HG02763 (cell line): Measurements from ENCODE around the gene BAMBI.

Source experiments
- ATAC-seq: cut with Tn5 transposase; IDR thresholded peaks from one replicate; pipeline ENCODE4 v1.9.1; 2021; ENCODE audit warnings: mild to moderate bottlenecking, moderate library complexity; ENCODE audit not compliant: unreplicated experiment

Gene BAMBI

DNA sequence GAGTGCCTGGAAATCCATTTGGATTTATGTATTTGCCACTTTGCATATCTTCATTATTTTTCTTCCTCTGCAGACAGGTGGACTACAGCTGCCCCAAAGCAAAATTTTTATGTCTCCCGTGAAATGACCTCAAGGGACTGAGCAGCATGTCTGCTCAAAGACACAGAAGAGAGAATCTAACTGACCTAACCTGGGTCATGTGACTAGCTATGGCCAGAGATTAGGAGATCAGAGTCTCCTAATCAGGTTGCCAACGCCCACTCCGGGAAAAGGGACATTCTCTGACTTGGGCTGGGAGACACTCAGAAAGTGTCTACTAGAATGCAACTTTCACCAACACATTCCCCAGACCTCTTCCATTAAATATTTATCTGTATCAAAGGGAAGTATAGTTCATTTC lies 2.5 kb upstream of the BAMBI start:
- no peak for ATAC-seq

DNA sequence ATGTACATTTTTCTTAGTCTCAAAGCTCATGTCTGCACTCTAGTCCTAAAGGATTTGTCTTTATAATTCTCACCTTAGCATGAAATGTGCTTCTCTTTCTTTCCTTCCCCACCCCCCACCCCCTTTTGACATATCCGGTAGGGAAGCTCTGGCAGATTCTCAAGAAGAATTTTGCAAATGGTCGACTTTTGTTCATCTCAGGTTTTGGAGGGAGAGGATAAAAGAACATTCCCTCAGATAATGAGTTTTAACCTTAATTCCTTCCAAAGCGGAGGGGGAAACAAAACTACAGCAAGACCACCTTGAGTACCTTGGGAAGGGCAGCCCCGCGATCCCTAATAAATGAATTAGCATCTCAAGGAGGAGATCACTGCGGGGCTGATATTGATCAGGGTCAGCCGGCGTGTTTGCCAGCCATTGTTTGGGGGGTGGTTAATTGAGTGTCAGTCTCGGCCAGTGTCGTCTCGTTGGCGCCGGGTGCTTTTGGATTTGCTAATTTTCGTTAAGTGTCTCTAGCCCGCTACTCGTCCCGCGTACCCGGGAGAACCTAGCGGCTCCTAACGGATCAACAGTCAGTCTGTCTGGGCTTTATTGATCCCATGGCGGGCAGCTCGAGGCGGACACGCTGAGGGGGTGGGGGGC lies 874 bp upstream of the BAMBI start:
- ATAC-seq = no peak

DNA sequence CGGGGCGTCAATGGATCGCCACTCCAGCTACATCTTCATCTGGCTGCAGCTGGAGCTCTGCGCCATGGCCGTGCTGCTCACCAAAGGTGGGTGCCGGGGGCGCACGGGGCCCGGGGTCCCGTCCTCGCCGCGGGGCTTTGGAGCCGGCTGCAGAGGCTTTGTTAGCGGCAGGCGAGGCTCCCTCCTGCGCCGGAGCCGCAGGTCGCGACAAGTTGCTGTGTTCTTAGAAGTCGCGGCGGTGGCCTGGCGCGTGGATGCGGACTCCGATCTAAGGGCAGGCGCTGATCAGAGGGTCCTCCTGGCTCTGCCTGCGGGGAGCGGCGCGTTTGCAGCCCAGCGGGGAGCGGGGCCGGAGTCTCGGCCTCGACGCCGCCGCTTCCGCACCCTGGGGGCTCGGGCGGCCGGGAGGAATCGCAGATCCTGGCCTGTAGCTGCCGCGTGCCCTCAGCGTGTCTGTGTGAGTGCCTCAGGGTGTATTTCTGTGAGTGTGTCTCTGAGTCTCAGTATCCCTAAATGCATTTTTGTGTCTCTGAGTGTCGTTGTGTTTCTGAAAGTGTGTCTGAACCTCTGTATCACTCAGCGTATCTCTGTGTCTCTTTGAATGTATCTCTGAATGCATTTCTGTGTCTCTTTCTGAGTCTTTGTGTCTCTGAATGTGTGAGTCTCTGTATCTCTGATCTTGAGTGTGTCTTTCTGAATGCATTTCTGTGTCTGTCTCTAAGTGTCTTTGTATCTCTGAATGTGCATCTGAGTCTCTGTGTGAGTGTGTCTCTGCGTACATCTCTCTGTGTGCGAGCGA lies 766 bp downstream of the BAMBI start:
- ATAC-seq = no peak

DNA sequence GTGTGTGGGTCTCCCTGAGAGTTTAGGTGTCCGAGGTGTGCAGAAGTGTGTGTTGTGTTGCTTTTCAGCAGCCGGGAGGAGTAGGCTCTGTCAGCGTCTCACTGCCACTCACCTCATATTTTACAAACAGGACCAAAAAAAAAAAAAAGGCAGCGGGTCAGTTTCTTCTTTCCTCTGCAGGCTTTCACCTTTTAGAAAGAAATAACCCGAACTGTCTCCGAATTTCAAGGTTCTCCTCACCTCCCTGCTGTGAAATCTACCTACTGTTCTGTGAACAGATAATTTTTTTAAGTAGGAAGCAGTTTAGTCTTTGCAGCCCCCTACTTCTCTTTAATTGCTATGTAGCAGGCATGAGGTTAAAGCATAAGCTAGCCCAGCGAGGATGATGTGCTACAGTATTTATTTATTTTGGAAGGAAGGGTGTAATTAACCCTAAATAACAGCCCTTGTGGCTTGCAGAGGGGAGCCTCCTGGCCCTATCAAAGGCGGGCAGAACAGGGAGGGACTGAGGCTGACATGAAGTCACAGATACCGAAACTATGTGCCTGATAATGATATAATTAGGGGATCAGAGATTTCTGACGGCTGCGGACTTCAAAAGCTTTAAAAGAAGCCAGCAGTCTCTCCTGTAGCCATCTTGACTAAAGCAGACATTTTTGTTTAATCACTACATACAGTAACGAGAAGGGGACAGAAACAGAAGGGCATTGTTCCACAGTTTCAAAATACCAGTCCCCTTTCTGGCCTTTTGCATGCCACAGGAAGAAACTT lies 1.6 kb downstream of the BAMBI start:
- no peak for ATAC-seq

- ATAC-seq = no peak
Measured at GRCh38 chr10:28679581-28680357, 2.4 kb downstream of the BAMBI start.

GRCh38 chr10:28680358-28680752 lies 3.0 kb downstream of the BAMBI start:
- no peak for ATAC-seq

GRCh38 chr10:28681291-28681763 lies 4.0 kb downstream of the BAMBI start:
- ATAC-seq = no peak

DNA sequence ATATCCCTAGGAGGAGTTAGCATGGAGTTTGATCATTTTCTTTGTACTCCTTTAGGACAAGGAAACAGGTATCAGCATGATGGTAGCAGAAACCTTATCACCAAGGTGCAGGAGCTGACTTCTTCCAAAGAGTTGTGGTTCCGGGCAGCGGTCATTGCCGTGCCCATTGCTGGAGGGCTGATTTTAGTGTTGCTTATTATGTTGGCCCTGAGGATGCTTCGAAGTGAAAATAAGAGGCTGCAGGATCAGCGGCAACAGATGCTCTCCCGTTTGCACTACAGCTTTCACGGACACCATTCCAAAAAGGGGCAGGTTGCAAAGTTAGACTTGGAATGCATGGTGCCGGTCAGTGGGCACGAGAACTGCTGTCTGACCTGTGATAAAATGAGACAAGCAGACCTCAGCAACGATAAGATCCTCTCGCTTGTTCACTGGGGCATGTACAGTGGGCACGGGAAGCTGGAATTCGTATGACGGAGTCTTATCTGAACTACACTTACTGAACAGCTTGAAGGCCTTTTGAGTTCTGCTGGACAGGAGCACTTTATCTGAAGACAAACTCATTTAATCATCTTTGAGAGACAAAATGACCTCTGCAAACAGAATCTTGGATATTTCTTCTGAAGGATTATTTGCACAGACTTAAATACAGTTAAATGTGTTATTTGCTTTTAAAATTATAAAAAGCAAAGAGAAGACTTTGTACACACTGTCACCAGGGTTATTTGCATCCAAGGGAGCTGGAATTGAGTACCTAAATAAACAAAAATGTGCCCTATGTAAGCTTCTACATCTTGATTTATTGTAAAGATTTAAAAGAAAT lies 4.8 kb downstream of the BAMBI start:
- no peak for ATAC-seq

DNA sequence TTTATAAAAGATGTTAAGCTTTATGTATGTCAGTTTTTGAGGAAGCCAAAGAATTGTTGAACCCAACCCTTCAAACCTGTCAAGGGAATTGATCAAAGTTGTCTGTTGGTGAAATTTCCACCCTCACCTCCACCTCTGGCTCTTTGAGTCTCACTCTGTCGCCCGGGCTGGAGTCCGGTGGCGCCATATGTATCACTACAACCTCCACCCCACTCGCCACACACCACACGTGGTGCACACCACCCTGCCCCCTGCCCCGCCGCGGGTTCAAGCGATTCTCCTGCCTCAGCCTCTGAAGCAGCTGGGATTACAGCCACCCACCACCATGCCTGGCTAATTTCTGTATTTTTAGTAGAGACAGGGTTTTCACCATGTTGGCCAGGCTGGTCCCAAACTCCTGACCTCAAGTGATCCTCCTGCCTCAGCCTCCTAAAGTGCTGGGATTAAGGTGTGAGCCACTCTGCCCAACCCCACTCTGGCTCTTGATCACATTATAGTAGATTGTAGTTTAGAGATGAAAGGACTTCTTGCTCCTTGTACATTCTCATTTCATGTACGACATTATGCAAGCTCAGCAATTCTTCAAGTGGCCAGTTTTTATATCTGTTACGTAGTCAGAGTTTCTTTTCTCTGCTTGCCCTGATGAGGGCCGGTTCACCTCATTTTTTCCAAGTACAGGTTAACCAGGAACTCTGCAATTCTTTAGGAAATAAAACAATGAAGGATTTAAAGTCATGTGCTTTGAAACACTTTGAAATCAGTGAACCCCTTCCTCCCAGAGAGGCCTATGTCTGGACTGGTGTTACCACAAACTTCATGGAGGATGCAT lies 7.0 kb downstream of the BAMBI start:
- no peak for ATAC-seq

- no peak for ATAC-seq
Measured at GRCh38 chr10:28684986-28685580, 7.8 kb downstream of the BAMBI start.

DNA sequence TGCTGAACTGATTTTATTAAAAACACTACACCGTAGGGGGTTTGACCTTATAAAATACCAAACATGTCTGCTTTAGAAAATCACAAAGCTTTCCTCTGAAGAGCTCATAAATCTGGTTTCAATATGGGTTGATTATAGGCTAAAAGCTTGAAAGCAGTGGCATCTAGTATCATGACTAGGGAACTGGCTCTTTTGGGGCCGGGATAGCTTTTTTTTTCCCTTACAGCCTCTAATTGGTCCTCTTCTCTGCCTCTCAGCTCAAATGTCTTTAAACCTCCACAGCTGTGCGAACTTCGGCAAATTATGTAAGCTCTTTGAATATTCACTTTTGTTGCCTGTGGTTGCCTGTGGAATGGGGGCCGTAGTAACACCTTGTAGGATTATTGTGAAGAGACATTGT lies 8.4 kb downstream of the BAMBI start:
- ATAC-seq = no peak

- ATAC-seq = no peak
Measured at GRCh38 chr10:28686835-28687682, 9.7 kb downstream of the BAMBI start.

DNA sequence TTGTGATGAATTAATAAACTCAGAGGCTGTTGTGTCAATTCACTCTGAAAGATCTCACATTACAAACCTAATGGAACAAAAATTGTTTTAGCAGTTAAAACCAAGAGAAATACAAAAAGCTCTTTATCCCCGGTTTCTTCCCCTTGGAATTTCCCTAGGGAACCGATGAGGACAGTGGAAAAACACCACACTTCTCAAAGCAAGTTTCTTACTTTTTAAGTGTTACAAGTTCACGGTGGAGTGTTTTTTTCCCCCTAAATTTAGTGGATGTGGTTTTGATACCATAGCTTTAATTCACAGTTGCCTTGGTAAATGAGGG lies 10.3 kb downstream of the BAMBI start:
- no peak for ATAC-seq

DNA sequence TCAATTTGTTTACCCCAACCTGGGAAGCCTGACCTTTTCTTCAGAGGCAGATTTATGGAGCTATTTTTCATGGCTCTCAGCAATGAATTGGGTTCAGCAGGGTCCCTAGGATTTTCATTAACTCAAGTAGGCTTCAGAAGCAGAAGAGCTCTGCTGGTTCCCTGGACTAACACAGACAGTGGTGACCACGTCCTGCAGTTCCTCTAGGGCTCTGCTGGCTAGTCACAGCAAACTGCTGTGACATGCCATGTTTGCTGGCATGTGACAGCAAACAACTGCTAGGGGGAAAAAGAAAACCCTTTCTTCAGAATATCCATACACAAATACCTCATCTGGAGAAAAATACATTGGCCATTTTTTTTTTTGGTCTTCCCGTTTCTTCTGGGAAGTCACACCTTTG lies 13.2 kb downstream of the BAMBI start:
- ATAC-seq = no peak

- ATAC-seq = no peak
Measured at GRCh38 chr10:28691187-28691694, 13.9 kb downstream of the BAMBI start.

DNA sequence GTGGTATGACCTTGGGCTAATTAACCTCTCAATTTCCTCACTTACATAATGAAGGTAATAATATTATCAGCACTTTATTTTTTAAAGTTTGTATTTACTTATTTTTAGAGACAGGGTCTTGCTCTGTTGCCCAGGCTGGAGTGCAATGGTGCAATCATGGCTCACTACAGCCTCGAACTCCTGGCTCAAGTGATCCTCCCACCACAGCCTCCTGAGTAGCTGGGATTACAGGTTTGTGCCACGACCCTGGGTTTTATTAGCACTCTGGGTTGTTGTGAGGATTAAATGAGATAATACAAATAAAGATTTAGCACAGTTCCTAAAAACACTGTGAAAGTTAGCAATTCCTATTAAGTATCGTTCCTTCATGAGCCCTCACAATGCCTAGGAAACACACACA lies 14.7 kb downstream of the BAMBI start:
- no peak for ATAC-seq

- no peak for ATAC-seq
Measured at GRCh38 chr10:28694530-28694929, 17.2 kb downstream of the BAMBI start.

GRCh38 chr10:28698075-28698474 lies 20.8 kb downstream of the BAMBI start:
- ATAC-seq = no peak
